GM18511 (cell line): Measurements from ENCODE around the gene BNC2.

Experiments used
- ATAC-seq: cut with Tn5 transposase; IDR thresholded peaks from one replicate; pipeline ENCODE4 v1.9.1; 2021; ENCODE audit warnings: mild to moderate bottlenecking, moderate library complexity; ENCODE audit not compliant: unreplicated experiment

Gene BNC2

GRCh38 chr9:16361118-16361517 is 509.4 kb downstream of the BNC2 start:
- ATAC-seq = no peak

GRCh38 chr9:16360247-16360646 is 510.2 kb downstream of the BNC2 start:
- no peak for ATAC-seq
